Measurements from ENCODE around the gene GABRG1.

The GABRG1 gene

DNA sequence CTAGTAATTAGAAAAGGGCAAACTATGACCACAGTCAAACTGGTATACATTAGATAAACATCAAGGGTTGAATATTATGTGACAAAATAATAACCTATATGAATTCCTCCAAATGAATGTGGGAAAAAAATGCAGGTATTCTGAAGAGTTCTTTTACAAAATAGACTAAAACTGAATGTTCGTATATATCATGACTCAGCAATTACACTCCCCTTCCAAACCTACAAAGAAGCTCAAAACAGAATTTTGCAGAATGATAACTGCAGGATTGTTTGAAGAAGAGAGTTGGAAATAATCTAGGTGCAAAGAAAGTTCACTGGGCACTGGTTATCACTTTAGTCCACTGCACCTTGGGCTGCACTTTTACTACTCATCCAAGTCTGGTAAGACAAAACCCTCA, 134.1 kb downstream of the GABRG1 start:
- no peak overlapping the region for H3K4ac ChIP-seq (ENCODE audit: low read depth, low read length)
- WGBS (ENCODE audit: extremely low coverage, insufficient coverage, low lambda C conversion rate), result no CpG with 5 or more reads among the region's 1 CpG
- H2BK120ac ChIP-seq (ENCODE audit: low read depth, low read length), result no peak overlapping the region
- no peak overlapping the region for H3K4me3 ChIP-seq (ENCODE audit: low read length)
- no peak overlapping the region for H4K8ac ChIP-seq (ENCODE audit: low read depth, low read length)
- H2AK5ac ChIP-seq (ENCODE audit: low read length), result no peak overlapping the region
- no peak overlapping the region for H2BK15ac ChIP-seq (replicated peaks; ENCODE audit: low read depth)
- no peak overlapping the region for H3K9ac ChIP-seq (ENCODE audit: low read length)
- no peak for DNase-seq
- H3K4me1 ChIP-seq (ENCODE audit: control insufficient read depth, low read depth, low read length), result no peaks in the 10 kb centered on the region
- H3K27ac ChIP-seq (ENCODE audit: low read depth, low read length), result no peak overlapping the region
- no peaks in the 10 kb centered on the region for H3K79me1 ChIP-seq (ENCODE audit: low read length)
- no peaks in the 10 kb centered on the region for H3K27me3 ChIP-seq (ENCODE audit: insufficient read depth, low read length, poor library complexity)
- H3K4me2 ChIP-seq (ENCODE audit: low read length), result no peak overlapping the region
- H4K5ac ChIP-seq (ENCODE audit: low read length), result no peak overlapping the region
- H3K23ac ChIP-seq (ENCODE audit: low read length), result no peak overlapping the region
- no peak overlapping the region for H2BK5ac ChIP-seq (ENCODE audit: low read length)
- no peak overlapping the region for H3K18ac ChIP-seq (ENCODE audit: low read length)
- no peaks in the 10 kb centered on the region for H3K36me3 ChIP-seq (ENCODE audit: control insufficient read depth, insufficient read depth, low read length)
- no peak overlapping the region for H3K56ac ChIP-seq (ENCODE audit: low read length)
- no peaks in the 10 kb centered on the region for H3K79me2 ChIP-seq (ENCODE audit: control insufficient read depth, insufficient read depth, low read length)

DNA sequence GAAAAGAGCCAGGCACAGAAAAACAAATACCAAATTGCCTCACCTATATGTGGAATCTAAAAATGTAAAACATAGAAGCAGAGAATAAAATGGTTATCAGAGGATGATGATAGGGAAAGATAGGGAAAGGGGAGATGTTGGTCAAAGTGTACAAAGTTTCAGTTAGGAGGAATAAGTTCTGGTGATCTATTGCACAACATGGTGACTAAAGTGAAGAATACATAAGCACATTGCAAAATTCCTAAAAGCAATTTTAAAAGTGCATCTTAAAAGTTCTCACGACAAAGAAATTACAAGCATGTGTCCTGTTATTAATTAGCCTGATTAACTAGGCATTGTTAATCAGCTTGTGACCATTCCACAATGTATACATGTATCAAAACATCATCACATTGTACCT, 136.0 kb downstream of the GABRG1 start:
- Histone ChIP-seq H3K79me1 (ENCODE audit: low read length) (no peaks in the 10 kb centered on the region), H3K79me2 (ENCODE audit: control insufficient read depth, insufficient read depth, low read length) (no peaks in the 10 kb centered on the region)
- WGBS (ENCODE audit: extremely low coverage, insufficient coverage, low lambda C conversion rate), result no CpG with 5 or more reads among the region's 1 CpG

More for the DNA sequence above, 136.0 kb downstream of the GABRG1 start:
- Histone ChIP-seq H3K9ac (ENCODE audit: low read length) (no peak overlapping the region), H3K36me3 (ENCODE audit: control insufficient read depth, insufficient read depth, low read length) (no peaks in the 10 kb centered on the region), H4K5ac (ENCODE audit: low read length) (no peak overlapping the region), H3K4me3 (ENCODE audit: low read length) (no peak overlapping the region), H3K4me2 (ENCODE audit: low read length) (no peak overlapping the region), H4K8ac (ENCODE audit: low read depth, low read length) (no peak overlapping the region), H3K4ac (ENCODE audit: low read depth, low read length) (no peak overlapping the region), H3K56ac (ENCODE audit: low read length) (no peak overlapping the region), H3K27ac (ENCODE audit: low read depth, low read length) (no peak overlapping the region), H3K4me1 (ENCODE audit: control insufficient read depth, low read depth, low read length) (no peaks in the 10 kb centered on the region), H3K27me3 (ENCODE audit: insufficient read depth, low read length, poor library complexity) (no peaks in the 10 kb centered on the region), H3K18ac (ENCODE audit: low read length) (no peak overlapping the region), H2BK120ac (ENCODE audit: low read depth, low read length) (no peak overlapping the region), H2BK15ac (replicated peaks; ENCODE audit: low read depth) (no peak overlapping the region), H2BK5ac (ENCODE audit: low read length) (no peak overlapping the region), H3K23ac (ENCODE audit: low read length) (no peak overlapping the region), H2AK5ac (ENCODE audit: low read length) (no peak overlapping the region)
- DNase-seq, result no peak
